HG02759 (cell line): Measurements from ENCODE around the gene DLX3.

Experiments
- ATAC-seq: cut with Tn5 transposase; IDR thresholded peaks from one replicate; pipeline ENCODE4 v1.9.1; 2021; ENCODE audit warnings: mild to moderate bottlenecking, moderate library complexity; ENCODE audit not compliant: unreplicated experiment

DLX3 gene

DNA sequence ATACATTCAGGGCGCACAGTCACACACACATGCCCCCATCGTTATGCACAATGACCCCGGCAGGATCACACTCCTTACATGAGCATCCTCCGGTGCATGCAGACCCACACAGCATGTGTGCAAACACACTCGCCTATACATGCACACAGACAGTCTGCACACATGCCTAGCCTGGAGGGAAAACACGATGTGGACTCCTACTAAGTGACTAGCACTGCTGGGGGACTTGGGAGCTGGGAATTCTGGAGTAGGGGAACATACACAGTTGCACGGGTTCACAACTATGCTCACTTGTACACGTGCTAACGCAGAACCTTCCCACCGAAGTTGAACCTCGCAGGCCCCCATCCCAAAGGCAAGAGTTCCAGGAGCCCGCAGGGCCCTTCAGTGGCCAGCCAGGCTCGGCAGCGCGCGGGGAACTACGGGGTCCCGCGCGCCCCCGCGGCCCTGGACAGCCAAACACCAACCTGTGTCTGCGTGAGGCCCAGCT, 2.0 kb downstream of the DLX3 start:
- ATAC-seq, result no peak

DNA sequence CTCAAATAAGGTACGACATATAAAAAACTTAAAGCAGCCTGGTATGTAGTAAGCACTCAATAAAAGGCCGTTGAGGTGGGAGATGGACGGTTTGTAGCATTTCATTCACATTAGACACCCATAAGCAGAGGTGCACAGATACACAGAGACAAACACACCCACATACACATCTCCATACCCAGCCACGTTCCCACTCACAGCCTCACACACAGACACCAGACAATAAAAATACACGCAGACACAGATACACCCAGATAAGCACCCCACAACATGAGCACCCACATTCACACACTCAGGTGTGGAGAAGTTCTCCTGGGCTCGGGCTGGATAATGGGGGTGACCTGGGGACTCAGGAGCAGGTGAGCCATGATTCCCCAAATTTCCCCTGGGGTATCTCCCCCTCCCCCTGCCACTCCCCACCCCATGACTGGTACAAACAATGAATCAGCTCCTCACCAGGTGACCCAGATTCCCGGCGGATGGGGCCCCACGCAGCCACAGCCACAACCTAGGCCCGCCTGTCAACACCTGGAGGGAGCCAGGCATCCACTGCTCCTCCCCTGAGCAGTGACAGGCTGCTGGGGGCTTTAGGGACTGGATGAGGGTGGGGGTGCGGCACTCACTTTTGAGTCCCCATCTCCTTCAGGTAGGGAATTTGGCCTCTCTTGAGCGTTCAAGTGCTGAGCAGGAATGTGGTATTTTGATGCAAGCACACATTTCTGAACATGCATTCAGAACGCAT, 2.7 kb downstream of the DLX3 start:
- ATAC-seq, result no peak

DNA sequence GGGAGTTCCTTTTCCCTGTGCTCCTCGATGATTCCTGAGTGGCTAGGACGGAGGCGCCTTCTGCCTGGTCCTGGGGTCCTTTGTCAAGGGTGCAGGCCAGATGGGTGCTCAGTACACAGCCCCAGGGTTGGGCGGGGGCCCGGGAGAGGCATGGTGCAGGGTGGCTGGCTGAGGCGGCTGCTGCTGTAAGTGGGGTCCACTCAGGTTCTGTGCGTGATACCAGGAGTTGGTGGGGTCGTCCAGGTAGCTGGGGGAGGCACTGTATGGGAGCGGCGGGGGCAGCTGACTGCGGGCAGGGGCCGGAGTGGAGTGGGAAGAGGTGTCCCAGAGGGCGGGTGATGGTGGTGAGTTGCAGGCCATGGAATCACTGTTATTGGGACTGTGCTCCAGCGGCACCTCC, 3.6 kb downstream of the DLX3 start:
- no peak for ATAC-seq

GRCh38 chr17:49990921-49991320, 4.1 kb downstream of the DLX3 start:
- no peak for ATAC-seq

GRCh38 chr17:49990331-49990730, 4.7 kb downstream of the DLX3 start:
- no peak for ATAC-seq

DNA sequence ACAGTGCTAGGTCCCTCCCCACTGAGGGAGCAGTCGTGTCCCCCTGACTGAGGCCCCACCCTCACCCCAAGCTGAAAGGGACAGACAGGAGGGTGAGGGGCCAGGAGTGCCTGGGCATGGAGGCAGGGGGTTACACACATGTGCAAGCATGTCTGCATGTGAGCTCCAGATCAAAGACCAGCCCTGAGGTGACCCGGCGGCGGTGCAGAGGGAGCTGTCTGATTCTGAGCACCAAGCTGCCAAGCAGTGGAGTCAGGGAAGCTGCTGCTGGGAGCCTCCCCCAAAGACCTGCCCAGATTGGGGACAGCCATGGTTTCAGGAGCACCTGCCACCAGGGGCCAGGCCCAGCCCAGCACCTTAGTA, 5.5 kb downstream of the DLX3 start:
- no peak for ATAC-seq

DNA sequence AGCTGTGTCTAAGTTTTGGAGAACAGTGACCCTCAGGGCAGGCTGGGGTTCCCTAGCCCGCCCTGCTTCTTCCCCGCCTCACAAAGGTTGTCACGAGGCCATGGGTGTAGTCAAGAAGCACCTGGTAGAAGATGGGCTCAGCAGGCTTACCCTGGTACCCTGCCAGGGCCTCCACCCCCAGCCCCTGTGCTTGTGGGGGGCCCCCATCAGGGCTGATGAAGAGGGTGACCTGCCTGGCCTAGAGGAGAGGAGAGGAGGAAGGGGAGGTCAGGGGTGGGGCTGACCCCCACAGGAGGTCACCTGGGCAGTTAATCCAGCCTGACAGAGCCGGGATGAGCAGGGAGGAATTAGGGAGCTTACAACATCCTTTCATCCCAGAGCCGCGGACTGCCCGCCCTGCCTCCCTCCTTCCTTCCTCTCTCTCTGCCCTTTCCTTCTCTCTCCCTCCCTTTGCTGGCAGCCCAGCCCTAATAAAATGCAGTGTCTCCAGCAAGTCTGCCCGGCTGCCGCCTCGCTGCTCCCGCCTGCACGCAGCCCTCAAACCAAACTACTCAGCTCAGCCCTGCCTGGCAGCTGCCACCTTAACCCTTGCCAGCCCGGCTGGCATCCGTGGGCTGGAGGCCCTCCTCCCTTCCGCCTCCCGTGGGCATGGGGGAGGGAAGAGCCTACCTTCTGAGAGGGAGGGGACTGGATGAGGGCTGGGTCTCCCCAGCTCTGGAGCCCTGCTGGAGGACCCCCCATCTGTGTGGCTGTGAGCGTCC, 7.2 kb downstream of the DLX3 start:
- ATAC-seq, result no peak

DNA sequence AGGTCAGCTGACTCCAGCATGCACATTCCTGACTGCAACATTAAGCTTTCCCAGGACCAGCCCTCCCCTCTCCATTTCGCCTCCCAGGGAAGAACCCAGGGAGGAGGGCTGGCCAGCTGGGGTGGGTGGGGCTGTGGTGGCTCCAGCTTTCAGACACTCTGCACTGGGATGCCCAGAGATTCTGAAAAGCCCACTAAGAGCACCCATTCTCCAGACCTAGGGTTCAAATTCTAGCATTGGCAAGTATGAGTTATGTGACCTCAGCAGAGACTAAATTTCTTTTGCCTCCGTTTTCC, 7.8 kb downstream of the DLX3 start:
- ATAC-seq, result no peak

GRCh38 chr17:49986396-49987289, 8.4 kb downstream of the DLX3 start:
- no peak for ATAC-seq

- no peak for ATAC-seq
These were observed 9.6 kb downstream of the DLX3 start for GRCh38 chr17:49985310-49985990.

GRCh38 chr17:49984776-49985175, 10.2 kb downstream of the DLX3 start:
- ATAC-seq, result no peak

GRCh38 chr17:49984283-49984682, 10.7 kb downstream of the DLX3 start:
- ATAC-seq, result no peak

DNA sequence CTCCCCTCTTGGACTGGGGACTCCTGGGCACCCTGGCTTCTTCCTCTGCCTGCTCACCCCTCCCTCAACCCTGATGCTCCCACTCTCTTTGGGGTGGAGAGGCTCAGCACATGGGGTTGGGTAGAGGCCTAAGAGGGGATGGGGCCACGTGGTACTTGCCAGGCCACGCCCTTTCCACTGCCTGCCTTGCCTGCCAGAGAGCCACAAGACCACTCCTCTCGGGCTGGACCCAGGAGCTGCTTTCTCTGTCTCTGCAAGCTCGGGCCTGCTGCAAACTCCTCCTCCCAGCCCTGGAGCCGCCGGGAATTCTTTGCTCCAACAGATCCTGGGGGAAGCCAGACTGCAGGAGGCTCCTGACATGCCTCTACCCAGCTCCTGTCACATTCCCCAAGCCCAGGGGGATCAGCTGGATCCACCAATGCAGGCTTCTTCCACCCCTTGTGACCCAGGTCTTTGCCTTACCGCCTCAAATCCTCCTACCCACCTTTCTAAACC, 14.3 kb downstream of the DLX3 start:
- no peak for ATAC-seq

DNA sequence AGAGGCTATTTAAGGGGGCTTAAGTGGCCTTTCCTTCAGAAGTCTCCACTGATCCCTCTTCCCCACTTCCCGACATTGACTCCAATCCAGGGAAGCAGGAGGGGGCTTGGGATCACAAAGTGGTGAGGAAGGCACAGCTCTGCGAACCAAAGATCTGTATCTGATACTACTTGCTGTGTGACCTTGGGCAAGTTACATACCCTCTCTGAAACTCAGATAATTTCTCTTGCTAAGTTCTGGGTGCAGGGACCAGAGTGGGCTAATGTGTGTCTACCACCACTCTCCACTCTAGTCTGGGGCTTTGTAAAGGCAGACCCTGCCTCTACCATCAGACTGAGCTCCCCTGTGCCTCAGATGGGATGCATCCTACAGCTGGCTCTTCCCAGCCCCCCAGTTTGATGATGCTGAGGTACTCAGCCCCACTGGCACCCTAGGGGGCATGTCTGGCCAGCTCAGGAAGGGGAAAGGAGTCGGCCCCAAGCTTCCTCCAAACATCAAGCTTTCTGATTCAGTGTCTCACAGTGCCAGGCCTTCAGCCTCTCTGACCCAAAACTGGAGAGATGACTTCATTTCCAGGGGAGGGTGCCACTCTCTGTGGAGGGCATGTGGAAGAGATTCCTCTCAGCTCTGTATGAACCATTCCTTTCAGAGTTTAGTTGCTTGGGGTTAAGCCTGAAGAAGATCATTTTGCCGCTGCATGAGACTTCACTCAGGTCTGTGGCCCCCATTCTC, 15.1 kb downstream of the DLX3 start:
- no peak for ATAC-seq

- ATAC-seq, result no peak
These were observed 16.5 kb downstream of the DLX3 start for GRCh38 chr17:49978501-49978900.

GRCh38 chr17:49977463-49978389, 17.3 kb downstream of the DLX3 start:
- no peak for ATAC-seq

DNA sequence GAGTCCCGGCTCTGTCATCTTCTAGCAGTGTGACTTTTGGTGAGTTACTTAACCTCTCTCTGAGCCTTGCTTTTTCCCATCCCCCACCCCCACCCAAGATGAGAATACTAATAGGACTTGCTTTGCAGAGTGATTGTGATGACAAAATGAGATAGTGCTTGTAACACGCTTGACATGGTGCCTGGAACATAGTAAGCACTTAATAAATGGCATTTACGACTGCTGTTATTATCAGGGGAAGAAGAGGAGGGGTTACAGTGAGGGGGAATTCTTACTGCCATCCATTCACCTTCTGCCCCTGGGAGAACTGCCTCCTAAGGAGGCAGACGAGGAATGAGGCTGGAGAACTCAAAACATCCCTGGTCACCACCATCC, 18.2 kb downstream of the DLX3 start:
- ATAC-seq, result no peak

GRCh38 chr17:49976163-49976827, 18.7 kb downstream of the DLX3 start:
- ATAC-seq, result no peak

- no peak for ATAC-seq
These were observed 19.5 kb downstream of the DLX3 start for GRCh38 chr17:49975531-49975930.
